Measurements from ENCODE around the gene RGS6. TPM values are rescaled to one million over a fixed set of nuclear protein-coding genes. Genes with fewer than 3 reads are reported as not detected.

The RGS6 gene
- total RNA-seq, 2 donors from 2014 or later: 0.15 to 0.45 TPM

- no peak overlapping the region for H3K4me3 ChIP-seq
- TF ChIP-seq CTCF (IDR thresholded peaks at IDR 0.05): no peak
- no peak overlapping the region for H3K27ac ChIP-seq
- no peaks in the 10 kb centered on the region for H3K27me3 ChIP-seq
- no peaks in the 10 kb centered on the region for H3K4me1 ChIP-seq
- H3K9me3 ChIP-seq: no peaks in the 10 kb centered on the region
- DNase-seq: no peak
- intact Hi-C loops (cut with DNase I): no loop called here
- H3K36me3 ChIP-seq: no peaks in the 10 kb centered on the region
- H3K9ac ChIP-seq (ENCODE audit: low read depth in 2 of 2, low read length in 2 of 2): no peak overlapping the region
These were observed 651.4 kb downstream of the RGS6 start for GRCh38 chr14:72583316-72584272.

DNA sequence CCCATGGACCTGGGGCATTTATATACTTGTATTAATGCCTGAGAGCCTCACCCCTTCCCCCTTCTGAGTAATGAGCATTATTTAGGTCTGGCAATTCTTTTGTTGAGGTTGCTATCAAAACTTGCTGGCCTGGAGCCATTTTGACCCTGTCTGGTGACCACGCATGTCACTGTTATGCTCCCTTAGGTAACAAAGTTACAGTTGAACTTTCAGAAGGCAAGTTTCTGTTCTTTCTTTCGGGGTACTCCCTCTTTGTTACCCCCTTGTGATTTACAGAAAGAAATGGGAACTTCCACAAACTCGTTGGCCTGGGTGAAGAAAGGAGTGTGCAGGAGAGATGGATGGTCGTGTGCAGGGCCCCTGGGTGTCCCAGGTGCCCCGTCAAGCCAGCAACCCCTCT, 656.3 kb downstream of the RGS6 start:
- intact Hi-C loops (cut with DNase I): no loop called here
- no peaks in the 10 kb centered on the region for H3K36me3 ChIP-seq
- TF ChIP-seq CTCF (IDR thresholded peaks at IDR 0.05): no peak
- H3K9me3 ChIP-seq: no peaks in the 10 kb centered on the region
- no peak overlapping the region for H3K27ac ChIP-seq
- no peak overlapping the region for H3K9ac ChIP-seq (ENCODE audit: low read depth in 2 of 2, low read length in 2 of 2)
- H3K27me3 ChIP-seq: no peaks in the 10 kb centered on the region
- DNase-seq: no peak
- no peak overlapping the region for H3K4me3 ChIP-seq
- no peaks in the 10 kb centered on the region for H3K4me1 ChIP-seq

GRCh38 chr14:72589652-72590051, 657.4 kb downstream of the RGS6 start:
- Histone ChIP-seq H3K27me3 (no peaks in the 10 kb centered on the region), H3K36me3 (no peaks in the 10 kb centered on the region), H3K9me3 (no peaks in the 10 kb centered on the region), H3K9ac (ENCODE audit: low read depth in 2 of 2, low read length in 2 of 2) (no peak overlapping the region), H3K4me3 (no peak overlapping the region), H3K27ac (no peak overlapping the region), H3K4me1 (no peaks in the 10 kb centered on the region)
- TF ChIP-seq CTCF (IDR thresholded peaks at IDR 0.05): no peak
- no peak for DNase-seq
- intact Hi-C loops (cut with DNase I): no loop called here

- H3K9me3 ChIP-seq: no peaks in the 10 kb centered on the region
- no peak overlapping the region for H3K4me3 ChIP-seq
- no peak overlapping the region for H3K27ac ChIP-seq
- DNase-seq: no peak
- no peaks in the 10 kb centered on the region for H3K27me3 ChIP-seq
- no peaks in the 10 kb centered on the region for H3K36me3 ChIP-seq
- TF ChIP-seq CTCF (IDR thresholded peaks at IDR 0.05): no peak
- intact Hi-C loops (cut with DNase I): no loop called here
- no peaks in the 10 kb centered on the region for H3K4me1 ChIP-seq
- no peak overlapping the region for H3K9ac ChIP-seq (ENCODE audit: low read depth in 2 of 2, low read length in 2 of 2)
These were observed 658.3 kb downstream of the RGS6 start for GRCh38 chr14:72590577-72590976.

DNA sequence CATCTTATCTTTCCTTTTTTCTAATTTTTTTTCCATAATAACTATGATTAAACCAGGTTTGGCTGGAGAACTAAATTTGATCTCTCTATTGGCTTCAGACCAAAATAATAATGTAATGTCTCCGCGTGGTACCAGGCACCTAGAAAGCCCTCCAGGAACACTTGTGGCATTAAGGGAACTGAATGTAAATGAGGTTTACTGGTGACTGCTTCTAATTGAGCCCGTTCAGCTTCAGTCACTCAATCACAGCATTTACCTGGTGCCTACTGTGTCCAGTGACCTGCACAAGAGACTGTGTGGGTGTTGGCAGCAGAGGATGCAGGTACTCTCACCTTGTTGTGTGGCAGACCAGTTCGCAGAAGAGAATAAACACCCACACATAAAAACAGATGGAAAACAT, 659.2 kb downstream of the RGS6 start:
- Histone ChIP-seq H3K4me3 (no peak overlapping the region), H3K27me3 (no peaks in the 10 kb centered on the region), H3K27ac (no peak overlapping the region), H3K4me1 (no peaks in the 10 kb centered on the region), H3K36me3 (no peaks in the 10 kb centered on the region), H3K9me3 (no peaks in the 10 kb centered on the region), H3K9ac (ENCODE audit: low read depth in 2 of 2, low read length in 2 of 2) (no peak overlapping the region)
- DNase-seq: no peak
- TF ChIP-seq CTCF (IDR thresholded peaks at IDR 0.05): no peak
- intact Hi-C loops (cut with DNase I): no loop called here

Data from colonic mucosa (tissue), 4 donors.